Amygdala (tissue), 56 donors: Measurements from ENCODE around the gene TET3.

Experiments used
- DNase-seq, 56 donors: peaks; one replicate each; lab custom pipeline; 2025; lab: John Stamatoyannopoulos, UW

TET3 gene

DNA sequence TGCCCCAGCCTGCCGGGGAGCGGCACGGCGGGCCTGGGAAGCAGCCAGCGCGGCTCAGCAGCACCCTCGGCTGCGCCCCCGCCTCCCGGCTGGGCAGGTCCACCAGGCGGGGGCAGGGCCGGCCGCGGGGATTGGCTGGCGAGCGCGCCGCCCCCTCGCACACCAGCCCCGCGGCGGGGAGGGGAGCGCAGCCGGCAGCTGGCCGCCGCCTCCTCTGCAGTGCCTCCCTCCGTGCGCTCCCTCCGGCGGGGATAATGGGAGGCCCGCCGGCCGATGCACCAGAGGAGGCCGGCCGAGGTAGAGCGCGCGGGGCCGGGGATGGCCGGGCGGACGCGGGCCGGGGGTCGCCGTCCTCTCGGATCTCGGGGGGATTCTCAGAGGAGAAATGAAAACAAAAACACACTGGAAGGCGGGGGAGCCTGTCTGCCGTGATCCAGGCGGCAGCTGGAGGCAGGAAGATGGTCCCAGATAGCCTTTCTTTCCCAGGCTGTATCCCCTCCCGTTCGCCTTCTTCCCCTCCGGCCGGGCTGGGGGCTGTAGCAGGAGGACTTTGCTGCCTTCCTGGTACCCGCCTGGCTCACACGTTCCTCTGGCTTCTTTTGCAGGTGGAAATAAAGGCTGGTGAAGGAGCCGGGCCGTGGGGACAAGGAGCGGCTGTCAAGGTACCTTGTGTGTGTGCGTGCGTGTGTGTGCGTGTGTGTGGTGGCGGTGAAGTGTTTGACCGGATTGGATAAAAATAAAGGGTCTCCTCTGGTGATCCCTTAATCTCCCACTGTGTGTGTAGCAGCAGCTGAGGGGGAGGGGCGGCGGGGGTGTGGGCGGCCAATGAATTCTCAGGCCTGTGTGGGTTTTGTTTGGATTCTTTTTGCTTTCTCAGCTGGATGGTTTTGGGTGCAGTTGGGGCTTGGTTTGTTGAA, 18.1 kb downstream of the TET3 start:
- DNase-seq = peak in 55 of 56 donors; percentile 25 to 93 (median 78)

- DNase-seq = peak in 27 of 56 donors; percentile 27 to 81 (median 56)
These were observed 18.9 kb downstream of the TET3 start for GRCh38 chr2:74003494-74004211.

GRCh38 chr2:74004212-74005182, 19.8 kb downstream of the TET3 start:
- peak in 4 of 56 donors; percentile 28 to 42 (median 36) for DNase-seq

DNA sequence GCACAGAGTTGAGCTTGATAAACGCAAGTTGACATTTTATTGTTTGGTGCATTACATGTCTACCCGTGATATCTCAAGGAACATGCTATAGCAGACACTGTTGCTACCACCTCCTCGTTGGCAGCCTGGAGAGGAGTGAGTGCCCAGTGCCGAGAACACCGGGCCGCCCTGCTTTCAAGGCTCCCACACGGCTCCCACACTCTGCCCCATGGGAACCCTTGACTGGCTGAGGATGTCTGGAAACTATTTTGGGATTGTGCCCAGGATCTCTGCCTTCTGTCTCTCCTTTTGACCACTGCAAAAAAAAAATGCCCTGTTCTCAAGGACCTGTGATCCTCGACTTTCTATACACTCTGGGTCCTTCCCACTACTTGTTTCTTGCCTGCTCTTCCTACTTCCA, 21.1 kb downstream of the TET3 start:
- DNase-seq = peak in 1 of 56 donors; percentile 14

- DNase-seq = peak in 22 of 56 donors; percentile 18 to 69 (median 48)
These were observed 21.7 kb downstream of the TET3 start for GRCh38 chr2:74006459-74006858.

DNA sequence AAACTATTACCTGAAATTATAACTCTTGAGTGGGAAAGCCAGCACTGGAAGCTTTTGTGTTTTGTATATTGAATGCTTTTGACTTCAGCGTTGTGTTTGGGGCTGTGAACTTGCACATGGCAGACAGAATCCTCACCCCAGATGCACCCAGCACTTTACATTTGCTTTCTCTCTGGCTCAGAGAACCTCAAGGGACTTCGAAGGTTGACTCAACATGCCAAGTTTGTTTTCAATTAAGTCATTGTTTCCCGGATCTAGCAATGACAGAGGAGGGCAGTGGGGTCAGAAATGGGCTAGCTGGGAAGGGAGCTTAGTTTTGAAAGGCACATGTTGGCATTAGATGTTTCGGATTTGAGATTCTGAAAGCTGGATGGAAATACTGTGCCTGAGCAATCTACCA, 22.4 kb downstream of the TET3 start:
- DNase-seq = no peak

- no peak for DNase-seq
These were observed 23.0 kb downstream of the TET3 start for GRCh38 chr2:74007711-74008110.

DNA sequence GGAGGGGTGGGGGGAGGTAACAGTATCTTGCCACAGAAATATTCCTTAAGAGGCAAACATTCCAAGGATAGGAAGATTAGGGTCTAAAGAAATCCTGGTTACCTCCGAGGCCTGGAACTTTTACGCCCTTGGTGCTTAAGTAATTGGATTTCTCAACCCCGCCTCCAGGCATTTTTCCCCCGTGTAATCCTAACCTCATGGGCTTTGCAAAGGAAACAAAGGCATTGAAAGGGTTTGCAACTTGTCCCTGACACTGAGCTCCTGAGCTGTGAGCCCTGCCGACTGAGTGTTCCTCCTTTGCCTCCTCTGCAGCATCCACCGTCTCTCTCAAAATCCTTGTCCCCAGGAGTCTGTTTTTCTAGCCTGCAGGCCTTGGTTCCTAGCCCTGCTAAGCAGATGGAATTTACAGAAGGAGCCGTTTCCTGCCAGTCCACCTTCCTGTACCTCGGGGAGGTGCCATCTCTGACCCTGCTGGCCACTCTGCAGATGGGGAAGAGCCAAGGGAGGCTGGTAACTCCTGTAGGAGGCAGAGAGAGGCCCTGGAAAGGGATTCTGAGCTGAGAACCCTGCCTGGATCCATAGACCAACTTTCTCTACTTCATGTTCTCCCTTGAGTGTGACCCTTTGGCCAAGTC, 24.2 kb downstream of the TET3 start:
- DNase-seq = no peak

GRCh38 chr2:74009577-74009976, 24.9 kb downstream of the TET3 start:
- no peak for DNase-seq

DNA sequence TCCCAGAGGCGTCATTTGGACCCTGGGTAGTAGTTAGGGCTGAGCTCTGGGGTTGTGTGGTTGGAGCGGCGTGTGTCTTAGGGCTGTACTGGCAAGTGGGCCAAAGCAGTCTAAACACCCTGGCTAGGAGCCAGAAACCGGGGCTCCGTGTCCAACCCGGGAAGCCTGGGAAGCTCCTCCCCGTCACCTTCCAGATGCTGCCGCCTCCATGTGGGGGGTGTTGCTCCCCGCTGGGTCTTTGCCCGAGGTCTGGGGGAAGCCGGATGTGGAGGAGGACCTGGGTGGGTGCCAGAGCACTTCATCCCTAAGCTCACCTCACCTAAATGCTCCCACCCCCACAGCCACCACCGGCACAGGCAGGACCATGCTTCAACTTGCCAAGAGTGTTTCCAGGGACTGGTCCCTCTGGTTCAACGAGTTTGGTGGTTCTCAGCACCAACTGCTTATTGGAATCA, 25.4 kb downstream of the TET3 start:
- peak in 1 of 56 donors; percentile 65 for DNase-seq

DNA sequence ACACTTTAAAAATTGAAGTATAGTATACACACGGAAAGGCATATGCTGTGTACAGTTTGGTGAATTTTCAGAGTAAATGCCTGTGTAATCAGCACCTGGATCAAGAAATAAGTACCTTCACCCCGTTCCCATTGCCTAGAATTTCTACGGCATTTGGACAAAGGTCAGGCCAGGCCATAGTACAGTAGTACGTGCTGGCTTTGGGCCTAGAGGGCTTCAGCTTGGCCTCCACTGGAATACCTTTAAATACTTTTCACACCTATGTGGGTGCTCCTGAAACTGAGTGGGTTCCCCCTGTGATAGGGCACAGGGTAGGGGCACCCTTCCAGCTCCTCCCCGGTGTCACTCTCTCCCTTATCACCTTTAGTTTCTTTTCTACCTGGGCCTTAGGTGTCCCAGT, 26.5 kb downstream of the TET3 start:
- DNase-seq = no peak

- no peak for DNase-seq
These were observed 30.1 kb downstream of the TET3 start for GRCh38 chr2:74014813-74015212.

DNA sequence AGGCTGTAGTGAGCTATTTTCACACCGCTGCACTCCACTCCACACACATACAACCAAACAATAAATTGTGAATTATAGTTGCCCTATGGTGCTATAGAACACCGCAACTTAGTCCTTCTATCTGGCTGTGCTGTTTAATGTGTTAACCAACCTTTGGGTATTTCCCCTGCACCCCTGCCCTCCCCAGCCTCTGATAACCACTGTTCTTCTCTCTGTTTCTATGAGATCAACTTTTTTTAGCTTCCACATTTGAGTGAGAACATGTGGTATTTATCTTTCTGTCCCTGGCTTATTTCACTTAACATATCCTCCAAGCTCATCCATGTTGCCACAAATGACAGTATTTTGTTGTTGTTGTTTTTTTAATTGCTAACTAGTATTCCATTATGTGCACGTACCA, 32.5 kb downstream of the TET3 start:
- no peak for DNase-seq

DNA sequence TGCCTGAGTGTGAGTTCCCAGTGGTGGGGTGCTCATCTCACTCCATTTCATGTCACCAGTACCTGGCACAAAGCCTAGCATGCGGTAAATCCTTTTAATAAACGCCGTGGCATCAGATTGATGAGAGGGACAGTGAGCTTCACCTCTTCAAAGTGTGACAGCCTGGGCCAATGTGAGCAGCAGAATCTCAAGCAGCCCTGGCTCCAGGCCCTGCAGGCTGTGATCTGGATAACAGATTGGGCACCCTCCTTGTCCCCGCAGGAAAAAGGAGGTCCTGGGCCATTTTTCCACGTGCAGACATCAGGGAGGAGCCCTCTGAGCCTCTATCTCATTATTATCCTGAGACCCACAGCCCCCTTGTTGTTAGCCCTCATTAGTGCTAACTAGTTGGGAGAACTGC, 34.8 kb downstream of the TET3 start:
- peak in 1 of 56 donors; percentile 26 for DNase-seq

GRCh38 chr2:74020702-74021406, 36.1 kb downstream of the TET3 start:
- peak in 10 of 56 donors; percentile 20 to 44 (median 36) for DNase-seq

GRCh38 chr2:74021407-74021755, 36.7 kb downstream of the TET3 start:
- no peak for DNase-seq

- no peak for DNase-seq
These were observed 39.5 kb downstream of the TET3 start for GRCh38 chr2:74024216-74024615.

- no peak for DNase-seq
These were observed 41.4 kb downstream of the TET3 start for GRCh38 chr2:74025971-74026612.
